22Rv1 (cell line): ENCODE data around the gene LAMA1.

Experiments
- ZFX ChIP-seq: fragments of 450-650 bp; IDR thresholded peaks from 2 replicates; pipeline ENCODE4 v1.6.1; 2017; ENCODE audit warnings: antibody characterized with exemption, borderline replicate concordance
- TF ChIP-seq, protein P1 (sequence below): fragments of 450-650 bp; IDR thresholded peaks from 2 replicates; pipeline ENCODE4 v1.5.1; 2017; ENCODE audit warnings: mild to moderate bottlenecking

DNA sequence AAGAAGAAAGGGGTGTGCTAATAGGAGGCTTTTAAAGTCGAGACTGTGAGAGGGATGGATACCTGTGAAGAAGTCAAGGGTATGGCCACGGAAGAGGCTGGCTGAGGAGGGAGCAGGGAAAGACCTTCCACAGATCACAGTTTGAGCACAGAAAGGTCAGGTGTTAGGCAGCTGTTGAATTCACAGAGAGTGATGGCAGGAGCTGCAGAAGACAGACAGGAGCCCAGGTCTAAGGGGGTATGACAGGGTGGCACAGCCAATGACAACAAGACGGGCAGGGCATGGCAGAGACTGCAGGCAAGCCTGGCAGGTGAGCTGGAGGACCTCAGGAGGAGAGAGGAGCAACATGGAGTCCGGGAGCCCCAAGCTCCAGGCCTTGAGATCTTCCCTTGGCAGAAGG lies 163.1 kb downstream of the LAMA1 start:
- TF ChIP-seq, protein P1, sequence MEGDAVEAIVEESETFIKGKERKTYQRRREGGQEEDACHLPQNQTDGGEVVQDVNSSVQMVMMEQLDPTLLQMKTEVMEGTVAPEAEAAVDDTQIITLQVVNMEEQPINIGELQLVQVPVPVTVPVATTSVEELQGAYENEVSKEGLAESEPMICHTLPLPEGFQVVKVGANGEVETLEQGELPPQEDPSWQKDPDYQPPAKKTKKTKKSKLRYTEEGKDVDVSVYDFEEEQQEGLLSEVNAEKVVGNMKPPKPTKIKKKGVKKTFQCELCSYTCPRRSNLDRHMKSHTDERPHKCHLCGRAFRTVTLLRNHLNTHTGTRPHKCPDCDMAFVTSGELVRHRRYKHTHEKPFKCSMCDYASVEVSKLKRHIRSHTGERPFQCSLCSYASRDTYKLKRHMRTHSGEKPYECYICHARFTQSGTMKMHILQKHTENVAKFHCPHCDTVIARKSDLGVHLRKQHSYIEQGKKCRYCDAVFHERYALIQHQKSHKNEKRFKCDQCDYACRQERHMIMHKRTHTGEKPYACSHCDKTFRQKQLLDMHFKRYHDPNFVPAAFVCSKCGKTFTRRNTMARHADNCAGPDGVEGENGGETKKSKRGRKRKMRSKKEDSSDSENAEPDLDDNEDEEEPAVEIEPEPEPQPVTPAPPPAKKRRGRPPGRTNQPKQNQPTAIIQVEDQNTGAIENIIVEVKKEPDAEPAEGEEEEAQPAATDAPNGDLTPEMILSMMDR = no peak
- TF ChIP-seq ZFX = no peak
